ENCODE measurements around the gene PVALEF. TPM values are rescaled to one million over a fixed set of nuclear protein-coding genes. Genes with fewer than 3 reads are reported as not detected.

Gene PVALEF
- total and polyA plus RNA-seq, 2 of the 13 experiments (the other 11 are each of a cell fraction or from before 2014, with no cell fraction given) = 0.18 TPM

- TF ChIP-seq LCORL (IDR thresholded peaks at IDR 0.05) (no peak), LCORL (CRISPR knock-in tag; IDR thresholded peaks at IDR 0.05) (no peak; the same call in 1 of the 2 replicates), WIZ (CRISPR knock-in tag; IDR thresholded peaks at IDR 0.05) (no peak), ZNF354B (CRISPR knock-in tag; IDR thresholded peaks at IDR 0.05) (0 out of 2 replicates have a peak, but pooled peaks have one; percentile 59), ZNF550 (CRISPR knock-in tag; IDR thresholded peaks at IDR 0.05; ENCODE audit: borderline replicate concordance) (no peak), NPAS2 (CRISPR knock-in tag; IDR thresholded peaks at IDR 0.05; ENCODE audit: borderline replicate concordance) (no peak), PHF21A (CRISPR knock-in tag; IDR thresholded peaks at IDR 0.05) (no peak), SMARCC2 (IDR thresholded peaks at IDR 0.05) (no peak), ZNF235 (CRISPR knock-in tag; IDR thresholded peaks at IDR 0.05; ENCODE audit: borderline replicate concordance) (no peak), ZNF552 (CRISPR knock-in tag; IDR thresholded peaks at IDR 0.05; ENCODE audit: borderline replicate concordance) (no peak), ZNF12 (CRISPR knock-in tag; IDR thresholded peaks at IDR 0.05) (no peak), ZBTB42 (CRISPR knock-in tag; IDR thresholded peaks at IDR 0.05) (no peak), ZSCAN21 (CRISPR knock-in tag; IDR thresholded peaks at IDR 0.05; ENCODE audit: borderline replicate concordance) (peak; percentile 44; the same call in 1 of the 2 replicates), CTCF (CRISPR knock-in tag; IDR thresholded peaks at IDR 0.05) (no peak), ZNF574 (CRISPR knock-in tag; IDR thresholded peaks at IDR 0.05) (0 out of 2 replicates have a peak, but pooled peaks have one; percentile 22), ZNF556 (CRISPR knock-in tag; IDR thresholded peaks at IDR 0.05; ENCODE audit: borderline replicate concordance) (0 out of 2 replicates have a peak, but pooled peaks have one; percentile 25), PTBP1 (IDR thresholded peaks at IDR 0.05; ENCODE audit: low read depth, low read length, poor library complexity, severe bottlenecking) (no peak), MXD3 (CRISPR knock-in tag; IDR thresholded peaks at IDR 0.05) (no peak; the same call in 1 of the 2 replicates), ZNF614 (CRISPR knock-in tag; IDR thresholded peaks at IDR 0.05; ENCODE audit: borderline replicate concordance) (0 out of 2 replicates have a peak, but pooled peaks have one; percentile 15), PRDM4 (CRISPR knock-in tag; IDR thresholded peaks at IDR 0.05; ENCODE audit: borderline replicate concordance) (no peak), KAT7 (CRISPR knock-in tag; IDR thresholded peaks at IDR 0.05; ENCODE audit: borderline replicate concordance) (no peak)
Measured at GRCh38 chr17:81221842-81222619, 56.7 kb downstream of the PVALEF start (continued).
